GM20431 (cell line): ENCODE measurements around the gene PRRC2C.
"Not testable (repeated sequence)": the region's sequence is repeated elsewhere in the genome, so short reads cannot be mapped to it uniquely, and the experiment has no call there.

Experiments
- in situ Hi-C: fragments of 300-500 bp; cut with MseI, MboI; formaldehyde crosslinking; loops from one replicate; pipeline ENCODE4 v1.15.0; 2020; ENCODE audit warnings: low sequenced_read_pairs; ENCODE audit not compliant: unreplicated experiment

Gene PRRC2C

GRCh38 chr1:171581226-171581625, 95.9 kb downstream of the PRRC2C start:
- in situ Hi-C loops, result no loop called here

- in situ Hi-C loops, result no loop called here
Observed at GRCh38 chr1:171581766-171582165, 96.4 kb downstream of the PRRC2C start.

GRCh38 chr1:171582589-171582988, 97.3 kb downstream of the PRRC2C start:
- in situ Hi-C loops, result no loop called here

GRCh38 chr1:171583591-171584201, 98.4 kb downstream of the PRRC2C start:
- in situ Hi-C loops, result no loop called here

GRCh38 chr1:171585715-171586114, 100.4 kb downstream of the PRRC2C start:
- in situ Hi-C loops, result no loop called here

- in situ Hi-C loops, result no loop called here
Observed at GRCh38 chr1:171588230-171588629, 102.9 kb downstream of the PRRC2C start.

- in situ Hi-C loops, result no loop called here
Observed at GRCh38 chr1:171590022-171590421, 104.7 kb downstream of the PRRC2C start.

- in situ Hi-C loops, result no loop called here
Observed at GRCh38 chr1:171595324-171595723, 110.0 kb downstream of the PRRC2C start.

- in situ Hi-C loops, result no loop called here
Observed at GRCh38 chr1:171596119-171596518, 110.8 kb downstream of the PRRC2C start.

- in situ Hi-C loops, result no loop called here
Observed at GRCh38 chr1:171596705-171597104, 111.4 kb downstream of the PRRC2C start.

- in situ Hi-C loops, result no loop called here
Observed at GRCh38 chr1:171597203-171597602, 111.9 kb downstream of the PRRC2C start.

GRCh38 chr1:171600310-171600709, 115.0 kb downstream of the PRRC2C start:
- in situ Hi-C loops, result not testable (repeated sequence)

- in situ Hi-C loops, result no loop called here
Observed at GRCh38 chr1:171600862-171601261, 115.5 kb downstream of the PRRC2C start.

- in situ Hi-C loops, result not testable (repeated sequence)
Observed at GRCh38 chr1:171603042-171603441, 117.7 kb downstream of the PRRC2C start.

GRCh38 chr1:171606402-171606941, 121.1 kb downstream of the PRRC2C start:
- in situ Hi-C loops, result no loop called here

GRCh38 chr1:171610385-171610784, 125.1 kb downstream of the PRRC2C start:
- in situ Hi-C loops, result no loop called here

GRCh38 chr1:171611306-171611705, 126.0 kb downstream of the PRRC2C start:
- in situ Hi-C loops, result no loop called here

- in situ Hi-C loops, result no loop called here
Observed at GRCh38 chr1:171613282-171613681, 128.0 kb downstream of the PRRC2C start.

- in situ Hi-C loops, result not testable (repeated sequence)
Observed at GRCh38 chr1:171615122-171615906, 130.0 kb downstream of the PRRC2C start.

- in situ Hi-C loops, result no loop called here
Observed at GRCh38 chr1:171616586-171616985, 131.3 kb downstream of the PRRC2C start.

- in situ Hi-C loops, result no loop called here
Observed at GRCh38 chr1:171622152-171622462, 136.8 kb downstream of the PRRC2C start, which contains the start of gene MYOCOS. TSS of gene MYOCOS (plus strand) at chr1:171622243. CDS start at chr1:171623884, 1,641 bp downstream.
